Panc1 (cell line): ENCODE measurements around the gene AKAP12.

Experiments used
- POLR2AphosphoS5 ChIP-seq: IDR thresholded peaks from 2 replicates; pipeline ENCODE4 v1.6.1; 2012; ENCODE audit warnings: mild to moderate bottlenecking, low read depth, low read length, moderate library complexity
- REST ChIP-seq, 2 experiments: IDR thresholded peaks; 2 replicates each; pipeline ENCODE4 v1.6.1; 2011 to 2012; ENCODE audit warnings: low read depth in 2 of 2, control low read depth in 1 of 2, low read length in 1 of 2, mild to moderate bottlenecking in 1 of 2, moderate library complexity in 1 of 2; ENCODE audit not compliant: insufficient read depth in 1 of 2
- SIN3A ChIP-seq: IDR thresholded peaks from 2 replicates; pipeline ENCODE4 v1.6.1; 2012; ENCODE audit warnings: low read depth, mild to moderate bottlenecking, low read length, moderate library complexity, borderline replicate concordance; ENCODE audit not compliant: insufficient read depth
- TCF7L2 ChIP-seq: IDR thresholded peaks from 2 replicates; pipeline ENCODE4 v1.6.1; 2011; ENCODE audit warnings: mild to moderate bottlenecking, low read depth, low read length, inconsistent platforms
- TF ChIP-seq, protein P1 (sequence below): fragments of 450-650 bp; IDR thresholded peaks from 2 replicates; pipeline ENCODE4 v1.5.1; 2017; ENCODE audit warnings: mild to moderate bottlenecking

- TF ChIP-seq, protein P1, sequence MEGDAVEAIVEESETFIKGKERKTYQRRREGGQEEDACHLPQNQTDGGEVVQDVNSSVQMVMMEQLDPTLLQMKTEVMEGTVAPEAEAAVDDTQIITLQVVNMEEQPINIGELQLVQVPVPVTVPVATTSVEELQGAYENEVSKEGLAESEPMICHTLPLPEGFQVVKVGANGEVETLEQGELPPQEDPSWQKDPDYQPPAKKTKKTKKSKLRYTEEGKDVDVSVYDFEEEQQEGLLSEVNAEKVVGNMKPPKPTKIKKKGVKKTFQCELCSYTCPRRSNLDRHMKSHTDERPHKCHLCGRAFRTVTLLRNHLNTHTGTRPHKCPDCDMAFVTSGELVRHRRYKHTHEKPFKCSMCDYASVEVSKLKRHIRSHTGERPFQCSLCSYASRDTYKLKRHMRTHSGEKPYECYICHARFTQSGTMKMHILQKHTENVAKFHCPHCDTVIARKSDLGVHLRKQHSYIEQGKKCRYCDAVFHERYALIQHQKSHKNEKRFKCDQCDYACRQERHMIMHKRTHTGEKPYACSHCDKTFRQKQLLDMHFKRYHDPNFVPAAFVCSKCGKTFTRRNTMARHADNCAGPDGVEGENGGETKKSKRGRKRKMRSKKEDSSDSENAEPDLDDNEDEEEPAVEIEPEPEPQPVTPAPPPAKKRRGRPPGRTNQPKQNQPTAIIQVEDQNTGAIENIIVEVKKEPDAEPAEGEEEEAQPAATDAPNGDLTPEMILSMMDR: no peak
- TF ChIP-seq POLR2AphosphoS5 (no peak), REST (IDR thresholded peaks at IDR 0.05; ENCODE audit: insufficient read depth in 1 of 2, low read depth in 2 of 2, low read length in 1 of 2) (no peak), SIN3A (no peak), TCF7L2 (no peak)
These were observed 10.1 kb upstream of the AKAP12 start for GRCh38 chr6:151229401-151230276.
